Right lobe of liver (tissue), 6 donors: Measurements from ENCODE around the gene IGFL1. TPM values are rescaled to one million over a fixed set of nuclear protein-coding genes. Genes with fewer than 3 reads are reported as not detected.

Experiments
- ATAC-seq, 4 donors: fragments of 200-7000 bp; cut with Tn5 transposase; one replicate each; pipeline ENCODE4 v1.9.1; 2020; ENCODE audit warnings: mild to moderate bottlenecking in 4 of 4, moderate library complexity in 4 of 4
- DNase-seq, 3 donors: peaks; one replicate each; pipeline ENCODE4 v3.0.0-alpha.2; 2020
- H3K27ac ChIP-seq, 3 donors: fragments of 200-600 bp; one replicate each; pipeline ENCODE4 v1.8.0; 2022
- H3K27me3 ChIP-seq, 2 donors: fragments of 200-600 bp; one replicate each; pipeline ENCODE4 v1.8.0; 2022
- H3K36me3 ChIP-seq, 4 donors: fragments of 200-600 bp; sonication (generic) in 1 of 4; one replicate each; pipeline versions ENCODE4 v1.5.1 to v1.8.0; 2017 to 2022; ENCODE audit warnings: control low read depth in 1 of 4
- H3K4me1 ChIP-seq, 4 donors: fragments of 200-600 bp; sonication (generic) in 1 of 4; one replicate each; pipeline versions ENCODE4 v1.5.1 to v1.8.0; 2017 to 2022; ENCODE audit warnings: control low read depth in 1 of 4
- H3K4me3 ChIP-seq, 3 donors: fragments of 200-600 bp; one replicate each; pipeline ENCODE4 v1.8.0; 2022
- H3K9me3 ChIP-seq, 4 donors: fragments of 200-600 bp; sonication (generic) in 1 of 4; one replicate each; pipeline versions ENCODE4 v1.5.1 to v1.8.0; 2017 to 2022; ENCODE audit warnings: control low read depth in 1 of 4
- CTCF ChIP-seq, 4 donors: fragments of 200-600 bp in 3 of 4; fragments of 450-650 bp in 1 of 4; IDR thresholded peaks; one replicate each; pipeline versions ENCODE4 v1.5.1 to v1.8.0; 2016 to 2022; ENCODE audit warnings: antibody characterized with exemption in 4 of 4, mild to moderate bottlenecking in 2 of 4
- POLR2A ChIP-seq: fragments of 450-650 bp; IDR thresholded peaks from one replicate; pipeline ENCODE4 v1.6.1; 2017; ENCODE audit warnings: antibody characterized with exemption, mild to moderate bottlenecking
- WGBS: methylation state at CpG from one replicate; pipeline ENCODE4 v1.1.6; 2018; ENCODE audit warnings: low coverage, low lambda C conversion rate; ENCODE audit not compliant: insufficient coverage; ENCODE audit errors: missing lambda C conversion rate; 5-methylcytosine and 5-hydroxymethylcytosine counted together
- intact Hi-C, 2 donors: fragments of 100-400 bp; cut with DNase I; formaldehyde crosslinking; loops; one replicate each; pipeline versions ENCODE4 v1.11.2 to v1.14.1; 2022
- total RNA-seq, 6 experiments: library from RNA; depleted of rRNA in 2 of 6; stranded (reverse); fragments of >200 nt in 2 of 6; fragmentation: NEBNext Ultra II Directional in 3 of 6; extraction: Animal tissue kit (Norgen Biotek cat#: 25700) in 3 of 6; gene quantifications; one replicate each; pipeline versions ENCODE4 v1.1.0 to v1.2.4, GENCODE V29; 2016 to 2023
- donor health status: DM: no; HTN: yes; CAD: no.
- donor health status: DM: no; HTN: no; CAD: no.
- donor health status: DM: no; HTN: no; CAD: no.
- donor health status: DM: no; HTN: yes; CAD: no.
- donor health status: DM: no; HTN: yes; CAD: no.

IGFL1 gene
- total RNA-seq, 6 experiments from 2014 or later = not detected

DNA sequence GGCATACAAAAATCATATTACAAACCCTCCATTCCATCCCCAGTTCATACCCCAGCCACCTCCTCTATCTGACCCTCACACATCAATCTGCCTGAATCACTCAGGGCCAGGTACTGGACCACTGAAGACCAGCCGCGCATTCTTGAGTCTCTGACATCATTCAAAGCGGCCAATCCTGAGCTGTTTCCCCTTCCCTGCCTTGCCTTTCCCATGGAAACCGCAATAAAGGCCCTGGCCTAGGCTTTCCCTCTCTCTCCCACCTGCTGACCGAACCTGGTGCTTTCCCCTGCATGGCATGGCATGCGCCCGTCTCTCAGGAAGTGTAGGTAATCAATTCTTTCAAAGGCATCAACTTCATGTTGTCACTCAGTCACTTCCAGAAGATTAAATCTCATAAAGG lies 49.6 kb downstream of the IGFL1 start:
- DNase-seq (no peak), ATAC-seq (no peak)
- Histone ChIP-seq H3K9me3 (no peaks in the 10 kb centered on the region), H3K4me1 (no peaks in the 10 kb centered on the region), H3K36me3 (no peaks in the 10 kb centered on the region), H3K4me3 (no peak overlapping the region), H3K27ac (no peak overlapping the region), H3K27me3 (no peaks in the 10 kb centered on the region)
- intact Hi-C loops = loop anchor here in 1 of 2 donors (10.0 kb wide), 1 partner anchor 216 kb away; the partner anchor contains the start of gene PNMA8B
- 62% methylated on average over 7 of the region's 7 CpGs for WGBS
- TF ChIP-seq CTCF (IDR thresholded peaks at IDR 0.05) = no peak
- TF ChIP-seq POLR2A = no peak

Other genes starting within 250 kb of the IGFL1 start
- 1 to 10 TPM; 5.8 to 9.7 (median 8.1) TPM for gene CCDC61, start 234.3 kb upstream of the IGFL1 start, total RNA-seq
- gene PGLYRP1, start 206.7 kb upstream of the IGFL1 start, total RNA-seq = 1 to 10 TPM in 1 of 6 experiments, under 1 TPM in 1, not detected in 4; 0.86 to 1.1 TPM
- gene IGFL4, start 188.7 kb upstream of the IGFL1 start, total RNA-seq = not detected
- gene IGFL3, start 105.1 kb upstream of the IGFL1 start, total RNA-seq = not detected
- not detected for gene IGFL2, start 81.5 kb upstream of the IGFL1 start, total RNA-seq
- 1 to 10 TPM in 5 of 6 experiments, under 1 TPM in 1; 0.47 to 9.2 (median 4.5) TPM for gene HIF3A, start 67.3 kb downstream of the IGFL1 start, total RNA-seq
- 10 to 100 TPM; 23.9 to 47.8 (median 36.0) TPM for gene PPP5C, start 117.3 kb downstream of the IGFL1 start, total RNA-seq
- gene CCDC8, start 183.8 kb downstream of the IGFL1 start, total RNA-seq = under 1 TPM in 5 of 6 experiments, not detected in 1; 0.26 to 0.55 (median 0.44) TPM
- not detected for gene PNMA8C, start 199.2 kb downstream of the IGFL1 start, total RNA-seq
- gene PNMA8A, start 241.8 kb downstream of the IGFL1 start, total RNA-seq = under 1 TPM in 4 of 6 experiments, not detected in 2; 0.06 to 0.26 (median 0.23) TPM